Activated B cell treated with CpG ODN at 0.5 μM for 24 hours (primary cell): ENCODE measurements around the gene RORB. TPM values are rescaled to one million over a fixed set of nuclear protein-coding genes. Genes with fewer than 3 reads are reported as not detected.

ENCODE experiments used
- ATAC-seq: fragments of 200-7000 bp; cut with Tn5 transposase; one replicate; pipeline ENCODE4 v1.10.0; 2021; ENCODE audit warnings: low read depth, mild to moderate bottlenecking, moderate library complexity
- CTCF ChIA-PET: fragments of 350-600 bp; sonication (Branson Sonifier 250); formaldehyde crosslinking; loops from one replicate; lab custom pipeline; 2021; ENCODE audit warnings: antibody characterized with exemption; lab: Charles Lee
- POLR2A ChIA-PET: fragments of 350-600 bp; sonication (Branson Sonifier 250); formaldehyde crosslinking; loops from one replicate; lab custom pipeline; 2021; ENCODE audit warnings: antibody characterized with exemption; lab: Charles Lee
- DNase-seq: peaks from one replicate; pipeline ENCODE4 v3.0.0; 2022
- H3K27ac Mint-ChIP-seq: one replicate; pipeline ENCODE4 v1.8.0; 2020; ENCODE audit warnings: mixed read lengths
- H3K27me3 Mint-ChIP-seq: one replicate; pipeline ENCODE4 v1.8.0; 2021; ENCODE audit warnings: mixed read lengths
- H3K36me3 Mint-ChIP-seq: one replicate; pipeline ENCODE4 v1.8.0; 2021; ENCODE audit warnings: low read depth, mixed read lengths
- H3K4me1 Mint-ChIP-seq: one replicate; pipeline ENCODE4 v1.8.0; 2021; ENCODE audit warnings: mixed read lengths
- H3K4me3 Mint-ChIP-seq: one replicate; pipeline ENCODE4 v1.8.0; 2020; ENCODE audit warnings: mild to moderate bottlenecking, mixed read lengths
- H3K9me3 Mint-ChIP-seq: one replicate; pipeline ENCODE4 v1.8.0; 2020; ENCODE audit warnings: mixed read lengths
- CTCF ChIP-seq: fragments of 200-600 bp; IDR thresholded peaks from one replicate; pipeline ENCODE4 v1.8.0; 2022; ENCODE audit warnings: antibody characterized with exemption, mild to moderate bottlenecking
- intact Hi-C: fragments of 100-400 bp; cut with micrococcal nuclease; formaldehyde crosslinking; loops from one replicate; pipeline ENCODE4 v1.15.1; 2024
- total RNA-seq: library from RNA; stranded (reverse); gene quantifications from 2 replicates; pipeline ENCODE4 v1.2.3, GENCODE V29; 2022

Gene RORB
- total RNA-seq, 1 donor from 2014 or later, result not detected

GRCh38 chr9:74511333-74511732, 14.2 kb downstream of the RORB start:
- ATAC-seq (no peak), DNase-seq (no peak)
- Mint-ChIP-seq H3K9me3 (no peaks in the 10 kb centered on the region), H3K27me3 (peaks cover 5% of the 10 kb centered on the region), H3K27ac (no peak overlapping the region), H3K4me3 (no peak overlapping the region), H3K4me1 (no peaks in the 10 kb centered on the region), H3K36me3 (no peaks in the 10 kb centered on the region)
- intact Hi-C loops, result no loop called here
- POLR2A ChIA-PET, result no interaction called here
- TF ChIP-seq CTCF, result no peak
- CTCF ChIA-PET, result no interaction called here

GRCh38 chr9:74512416-74512815, 15.3 kb downstream of the RORB start:
- H3K27ac Mint-ChIP-seq, result no peak overlapping the region
- no peak for TF ChIP-seq CTCF
- H3K27me3 Mint-ChIP-seq, result peaks cover 4% of the 10 kb centered on the region
- DNase-seq (no peak), ATAC-seq (no peak)
- no peaks in the 10 kb centered on the region for H3K9me3 Mint-ChIP-seq
- intact Hi-C loops, result no loop called here
- no peaks in the 10 kb centered on the region for H3K4me1 Mint-ChIP-seq
- CTCF ChIA-PET, result no interaction called here
- POLR2A ChIA-PET, result no interaction called here
- no peaks in the 10 kb centered on the region for H3K36me3 Mint-ChIP-seq
- H3K4me3 Mint-ChIP-seq, result no peak overlapping the region

- H3K4me3 Mint-ChIP-seq, result no peak overlapping the region
- ATAC-seq, result no peak
- POLR2A ChIA-PET, result no interaction called here
- no peaks in the 10 kb centered on the region for H3K9me3 Mint-ChIP-seq
- no peaks in the 10 kb centered on the region for H3K36me3 Mint-ChIP-seq
- CTCF ChIA-PET, result no interaction called here
- DNase-seq, result no peak
- peaks cover 6% of the 10 kb centered on the region for H3K27me3 Mint-ChIP-seq
- no peak for TF ChIP-seq CTCF
- intact Hi-C loops, result no loop called here
- no peak overlapping the region for H3K27ac Mint-ChIP-seq
- H3K4me1 Mint-ChIP-seq, result no peaks in the 10 kb centered on the region
Observed at GRCh38 chr9:74513221-74513620, 16.1 kb downstream of the RORB start.

GRCh38 chr9:74517188-74517587, 20.1 kb downstream of the RORB start:
- Mint-ChIP-seq H3K9me3 (no peaks in the 10 kb centered on the region), H3K27me3 (peaks cover 2% of the 10 kb centered on the region)

GRCh38 chr9:74519419-74519818, 22.3 kb downstream of the RORB start:
- no peaks in the 10 kb centered on the region for H3K9me3 Mint-ChIP-seq
- no peak overlapping the region for H3K27ac Mint-ChIP-seq
- H3K27me3 Mint-ChIP-seq, result peaks cover 2% of the 10 kb centered on the region
- intact Hi-C loops, result no loop called here
- TF ChIP-seq CTCF, result no peak
- POLR2A ChIA-PET, result no interaction called here
- no peaks in the 10 kb centered on the region for H3K4me1 Mint-ChIP-seq
- H3K4me3 Mint-ChIP-seq, result no peak overlapping the region
- DNase-seq (no peak), ATAC-seq (no peak)
- CTCF ChIA-PET, result no interaction called here
- H3K36me3 Mint-ChIP-seq, result no peaks in the 10 kb centered on the region

More at GRCh38 chr9:74517188-74517587, 20.1 kb downstream of the RORB start:
- no peak for ATAC-seq
- H3K4me1 Mint-ChIP-seq, result no peaks in the 10 kb centered on the region
- H3K4me3 Mint-ChIP-seq, result no peak overlapping the region
- TF ChIP-seq CTCF, result no peak
- DNase-seq, result no peak
- H3K27ac Mint-ChIP-seq, result no peak overlapping the region
- ChIA-PET POLR2A (no interaction called here), CTCF (no interaction called here)
- no peaks in the 10 kb centered on the region for H3K36me3 Mint-ChIP-seq
- intact Hi-C loops, result no loop called here
